Right lobe of liver (tissue), 4 donors: ENCODE data around the gene HOXA10.

ENCODE experiments used
- CTCF ChIP-seq, 4 donors: fragments of 200-600 bp in 3 of 4; fragments of 450-650 bp in 1 of 4; IDR thresholded peaks; one replicate each; pipeline versions ENCODE4 v1.5.1 to v1.8.0; 2016 to 2022; ENCODE audit warnings: antibody characterized with exemption in 4 of 4, mild to moderate bottlenecking in 2 of 4
- POLR2A ChIP-seq: fragments of 450-650 bp; IDR thresholded peaks from one replicate; pipeline ENCODE4 v1.6.1; 2017; ENCODE audit warnings: antibody characterized with exemption, mild to moderate bottlenecking
- donor health status: DM: no; HTN: no; CAD: no.
- donor health status: DM: no; HTN: no; CAD: no.
- donor health status: DM: no; HTN: yes; CAD: no.

GRCh38 chr7:27207348-27207985, 33.3 kb upstream of the HOXA10 start:
- TF ChIP-seq CTCF (IDR thresholded peaks at IDR 0.05) (no peak), POLR2A (no peak)
